Measurements from ENCODE around the gene NSG2. TPM values are rescaled to one million over a fixed set of nuclear protein-coding genes. Genes with fewer than 3 reads are reported as not detected.

Gene NSG2
- total and polyA plus RNA-seq, 2 of the 4 experiments (the other 2 are of a cell fraction): not detected

DNA sequence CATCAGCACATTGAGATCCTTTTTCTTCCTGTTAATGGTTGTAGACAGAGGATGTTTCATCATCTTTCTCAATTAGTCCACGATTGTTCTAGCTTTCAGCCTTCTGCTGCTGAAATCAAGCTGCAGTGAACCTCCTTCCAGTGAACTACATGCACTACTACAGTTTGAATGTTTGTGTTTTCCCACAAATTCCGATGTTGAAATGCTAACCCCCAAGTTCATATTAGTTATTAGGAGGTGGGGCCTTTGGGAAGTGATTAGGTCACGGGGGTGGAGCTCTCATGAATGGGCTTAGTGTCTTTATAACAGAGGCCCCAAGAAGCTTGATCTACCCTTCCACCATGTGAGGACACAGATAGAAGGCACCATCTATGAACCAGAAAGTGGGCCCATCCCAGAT is 32.9 kb downstream of the NSG2 start:
- WGBS, 2 experiments (ENCODE audit: extremely low coverage in 2 of 2, insufficient read length in 1 of 2): no CpG with 5 or more reads among the region's 3 CpGs
- no peak overlapping the region for H2AK9ac ChIP-seq (replicated peaks; ENCODE audit: low read depth, low read length, poor library complexity)
- ChIA-PET CTCF (no interaction called here), POLR2A (ENCODE audit: unreplicated experiment) (no interaction called here)
- H3K4me1 ChIP-seq (ENCODE audit: control insufficient read depth, insufficient read depth, low read length): no peaks in the 10 kb centered on the region
- H3K4ac ChIP-seq (ENCODE audit: low read depth, low read length): no peak overlapping the region
- H2AK5ac ChIP-seq (ENCODE audit: low read depth, low read length): no peak overlapping the region
- no peak overlapping the region for H2BK5ac ChIP-seq (ENCODE audit: low read depth, low read length, poor library complexity, severe bottlenecking)
- H3K4me2 ChIP-seq (ENCODE audit: low read depth, low read length): no peak overlapping the region
- no peaks in the 10 kb centered on the region for H3K79me1 ChIP-seq (ENCODE audit: low read depth in 1 of 2, low read length in 2 of 2)
- intact Hi-C loops (cut with micrococcal nuclease): no loop called here
- H3K9ac ChIP-seq (ENCODE audit: low read depth, low read length): no peak overlapping the region
- H2BK120ac ChIP-seq (ENCODE audit: low read depth, low read length): no peak overlapping the region
- H3K36me3 ChIP-seq (ENCODE audit: control insufficient read depth, insufficient read depth, low read length): no peaks in the 10 kb centered on the region
- no peak overlapping the region for H4K91ac ChIP-seq (ENCODE audit: insufficient read depth, low read depth, low read length)
- H4K8ac ChIP-seq (ENCODE audit: low read depth in 2 of 2, low read length in 2 of 2): no peak overlapping the region
- H3K23ac ChIP-seq (ENCODE audit: low read depth, low read length): no peak overlapping the region
- DNase-seq (no peak), ATAC-seq (ENCODE audit: low read depth) (no peak)
- no peaks in the 10 kb centered on the region for H3K27me3 ChIP-seq (ENCODE audit: control insufficient read depth, insufficient read depth, low read length)
- no peak overlapping the region for H2BK20ac ChIP-seq (ENCODE audit: low read depth, low read length)
- H3K56ac ChIP-seq (ENCODE audit: extremely low read depth, insufficient read depth, low read length): no peak overlapping the region
- H3K27ac ChIP-seq (ENCODE audit: insufficient read depth, low read length): no peak overlapping the region
- no peak overlapping the region for H2BK15ac ChIP-seq (ENCODE audit: low read depth, low read length)
- no peak overlapping the region for H2AFZ ChIP-seq (replicated peaks; ENCODE audit: low read length, poor library complexity)
- H4K20me1 ChIP-seq (ENCODE audit: insufficient read depth, low read length): no peaks in the 10 kb centered on the region
- no peak overlapping the region for H3K18ac ChIP-seq (ENCODE audit: low read depth, low read length)
- no peak overlapping the region for H3K14ac ChIP-seq (replicated peaks; ENCODE audit: low read depth, low read length)
- BruUV-seq (replicated peaks): no TSS peak
- H4K5ac ChIP-seq (ENCODE audit: low read depth, low read length): no peak overlapping the region
- no peak overlapping the region for H3K4me3 ChIP-seq (ENCODE audit: insufficient read depth, low read depth, low read length)
- TF ChIP-seq MXI1 (IDR thresholded peaks at IDR 0.05; ENCODE audit: borderline replicate concordance, low read depth, low read length): no peak
- in situ Hi-C loops (cut with MboI; ENCODE audit: low sequenced_read_pairs): no loop called here
- dilution Hi-C loops (cut with HindIII; ENCODE audit: low sequenced_read_pairs, unreplicated experiment): no loop called here
- H3K9me3 ChIP-seq (ENCODE audit: control insufficient read depth, insufficient read depth, low read length): peaks cover 4% of the 10 kb centered on the region; the same call in 1 of the 2 replicates
- no peaks in the 10 kb centered on the region for H3K9me1 ChIP-seq (ENCODE audit: insufficient read depth, low read length)
